Endothelial cell of umbilical vein (primary cell): Measurements from ENCODE around the gene ARSB. TPM values are rescaled to one million over a fixed set of nuclear protein-coding genes. Genes with fewer than 3 reads are reported as not detected.

ENCODE experiments used
- BruUV-seq: library from RNA; stranded (reverse); fragments of 400-500 nt; replicated peaks from 2 replicates; lab custom pipeline; 2021; lab: Mats Ljungman, UMichigan
- CTCF ChIA-PET: fragments of 300-600, 350-600 bp; sonication (Branson Sonifier 250); formaldehyde crosslinking; loops from one replicate; lab custom pipeline; 2021; ENCODE audit warnings: antibody characterized with exemption, inconsistent platforms; lab: Charles Lee
- POLR2A ChIA-PET: fragments of 300-600, 350-600 bp; sonication (Branson Sonifier 250); formaldehyde crosslinking; loops from one replicate; lab custom pipeline; 2021; ENCODE audit warnings: antibody characterized with exemption, inconsistent platforms; lab: Charles Lee
- DNase-seq: peaks from one replicate; pipeline ENCODE4 v3.0.0-alpha.2; 2011; ENCODE audit warnings: low read depth, low spot score
- FAIRE-seq: peaks from 2 replicates; lab custom pipeline; 2011; peaks lifted over from hg19 to GRCh38; lab: Jason Lieb, UNC
- H2AFZ ChIP-seq: 2 replicates; pipeline ENCODE4 v1.6.0; 2012; ENCODE audit warnings: low read depth, low read length, control low read depth, inconsistent platforms
- H3K27ac ChIP-seq: 2 replicates; pipeline ENCODE4 v1.5.1; 2011; ENCODE audit warnings: low read depth, mild to moderate bottlenecking, control low read depth, low read length, moderate library complexity; ENCODE audit not compliant: insufficient read depth
- H3K27me3 ChIP-seq, 2 experiments: 2 replicates each; pipeline versions ENCODE4 v1.6.0 to v1.6.1; 2011; ENCODE audit warnings: low read length in 2 of 2, mixed read lengths in 1 of 2; ENCODE audit not compliant: control insufficient read depth in 2 of 2, insufficient read depth in 2 of 2
- H3K36me3 ChIP-seq, 2 experiments: 2 replicates in 1 of 2; 3 replicates in 1 of 2; pipeline ENCODE4 v1.5.1; 2011; ENCODE audit warnings: low read length in 2 of 2, mild to moderate bottlenecking in 1 of 2, moderate library complexity in 1 of 2; ENCODE audit not compliant: control insufficient read depth in 2 of 2, insufficient read depth in 2 of 2; ENCODE audit errors: extremely low read depth in 1 of 2
- H3K4me1 ChIP-seq: 3 replicates; pipeline ENCODE4 v1.5.1; 2011; ENCODE audit warnings: mild to moderate bottlenecking, low read length; ENCODE audit not compliant: control insufficient read depth, insufficient read depth; ENCODE audit errors: extremely low read depth
- H3K4me2 ChIP-seq: 2 replicates; pipeline ENCODE4 v1.6.1; 2011; ENCODE audit warnings: low read length, control low read depth, mixed read lengths; ENCODE audit not compliant: insufficient read depth
- H3K4me3 ChIP-seq, 3 experiments: fragments of 200-600 bp in 1 of 3; sonication (generic), shearing (Covaris generic) in 1 of 3; replicated peaks in 1 of 3; 2 replicates each; pipeline ENCODE4 v1.5.1; 2011 to 2016; ENCODE audit warnings: control low read depth in 3 of 3, low read length in 3 of 3, mild to moderate bottlenecking in 2 of 3, inconsistent platforms in 1 of 3, low read depth in 1 of 3, moderate library complexity in 1 of 3; ENCODE audit not compliant: insufficient read depth in 1 of 3
- H3K79me2 ChIP-seq: 2 replicates; pipeline ENCODE4 v1.6.0; 2012; ENCODE audit warnings: low read length, inconsistent platforms; ENCODE audit not compliant: control insufficient read depth, insufficient read depth
- H3K9ac ChIP-seq: replicated peaks from 2 replicates; pipeline ENCODE3; 2011; ENCODE audit warnings: low read length, control low read depth; ENCODE audit not compliant: insufficient read depth; ENCODE audit errors: extremely low read depth
- H3K9me1 ChIP-seq: replicated peaks from 3 replicates; pipeline ENCODE4 v1.6.0; 2011; ENCODE audit warnings: mild to moderate bottlenecking, low read length; ENCODE audit not compliant: control insufficient read depth, insufficient read depth; ENCODE audit errors: extremely low read depth
- H3K9me3 ChIP-seq: replicated peaks from 2 replicates; pipeline ENCODE4 v1.5.1; 2012; ENCODE audit warnings: low read length, inconsistent platforms; ENCODE audit not compliant: control insufficient read depth, insufficient read depth
- H4K20me1 ChIP-seq: replicated peaks from 2 replicates; pipeline ENCODE3; 2011; ENCODE audit warnings: mild to moderate bottlenecking, low read length; ENCODE audit not compliant: control insufficient read depth, insufficient read depth; ENCODE audit errors: extremely low read depth
- CTCF ChIP-seq, 2 donors: IDR thresholded peaks; 1 replicate in 1 of 2; 2 replicates in 1 of 2; pipeline ENCODE4 v1.5.1; 2011; ENCODE audit warnings: low read length in 2 of 2, mild to moderate bottlenecking in 2 of 2, moderate library complexity in 2 of 2, control low read depth in 1 of 2, inconsistent platforms in 1 of 2, low read depth in 1 of 2; ENCODE audit not compliant: insufficient read depth in 1 of 2; ENCODE audit errors: extremely low read depth in 1 of 2
- FOS ChIP-seq: IDR thresholded peaks from 2 replicates; pipeline ENCODE4 v1.6.1; 2011; ENCODE audit warnings: mild to moderate bottlenecking, low read length, moderate library complexity, borderline replicate concordance; ENCODE audit not compliant: insufficient read depth
- GATA2 ChIP-seq: IDR thresholded peaks from 2 replicates; pipeline ENCODE4 v1.7.0; 2011; ENCODE audit warnings: low read depth, mild to moderate bottlenecking, moderate library complexity, mixed read lengths, low read length; ENCODE audit not compliant: insufficient read length, insufficient read depth
- JUN ChIP-seq: IDR thresholded peaks from 2 replicates; pipeline ENCODE4 v1.6.1; 2011; ENCODE audit warnings: borderline replicate concordance, low read depth; ENCODE audit not compliant: insufficient read length, insufficient read depth
- MYC ChIP-seq: IDR thresholded peaks from one replicate; pipeline ENCODE4 v1.6.1; 2011; ENCODE audit warnings: mild to moderate bottlenecking, low read depth, low read length
- POLR2AphosphoS5 ChIP-seq: IDR thresholded peaks from 2 replicates; pipeline ENCODE4 v1.6.1; 2012; ENCODE audit warnings: low read depth, mild to moderate bottlenecking, control low read depth, low read length, moderate library complexity; ENCODE audit not compliant: insufficient read depth
- dilution Hi-C: fragments of 300-500 bp; cut with MboI; formaldehyde crosslinking; loops from one replicate; pipeline ENCODE4 v1.15.0; 2019; ENCODE audit warnings: low sequenced_read_pairs; ENCODE audit not compliant: extremely low pct_ligation_motif_present
- intact Hi-C: fragments of 100-400 bp; cut with micrococcal nuclease; formaldehyde crosslinking; loops from one replicate; pipeline ENCODE4 v1.10.0; 2022
- polyA plus RNA-seq, 4 experiments: library from polyadenylated mRNA; depleted of rRNA in 3 of 4; stranded (reverse) in 3 of 4; unstranded in 1 of 4; fragments of >200 nt; gene quantifications; 2 replicates each; pipeline versions ENCODE4 v1.2.1 to v1.2.3, GENCODE V29; 2011 to 2012; ENCODE audit warnings: missing spikeins in 1 of 4
- total RNA-seq: library from RNA; stranded (reverse); gene quantifications from 2 replicates; pipeline ENCODE4 v1.2.3, GENCODE V29; 2021

Gene ARSB
- total and polyA plus RNA-seq, 2 donors (not counting 3 experiments of a cell fraction or from before 2014, with no cell fraction given): 17.2 to 25.8 TPM

DNA sequence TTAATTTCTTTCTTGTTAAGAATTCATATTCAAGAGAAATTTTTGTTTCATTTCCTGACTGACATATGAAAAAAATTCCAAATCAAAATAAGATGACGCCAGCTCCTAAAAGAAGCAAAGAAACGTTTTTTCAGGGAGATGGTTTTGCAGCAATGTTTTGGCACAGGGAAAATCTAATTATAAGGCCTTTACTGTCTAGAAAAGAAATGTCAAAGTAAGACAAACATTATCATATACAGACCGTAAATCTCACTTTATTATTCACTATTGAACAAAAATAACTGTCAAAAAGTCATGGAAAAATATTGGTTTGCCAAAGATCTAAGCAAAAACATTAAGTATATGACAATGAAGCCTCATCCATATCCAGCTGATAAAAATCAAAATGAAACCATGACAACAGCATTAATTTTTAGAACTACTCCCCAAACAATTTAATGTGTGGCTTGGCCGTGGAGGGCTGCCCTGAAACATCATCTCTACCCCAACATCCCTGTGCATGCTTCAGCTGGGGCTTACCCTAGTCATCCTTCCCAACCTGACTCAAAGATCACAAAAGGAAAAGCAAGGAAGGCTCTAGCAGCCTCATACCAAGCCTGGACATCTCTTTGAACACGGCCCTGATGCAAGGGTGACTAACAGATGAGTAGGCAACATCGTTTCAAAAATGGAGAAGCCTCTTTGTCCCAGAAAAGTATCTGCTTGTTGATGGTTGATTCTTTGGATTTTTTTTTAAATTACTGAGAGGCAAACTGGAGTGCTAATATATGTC, 95.6 kb downstream of the ARSB start:
- POLR2A ChIA-PET: no interaction called here
- no peak for FAIRE-seq

More for the DNA sequence above, 95.6 kb downstream of the ARSB start:
- no peaks in the 10 kb centered on the region for H4K20me1 ChIP-seq
- intact Hi-C loops: loop anchor here (5.0 kb wide), 3 partner anchors 47 to 422 kb away; partner anchors contain the start of gene LHFPL2
- H3K9me3 ChIP-seq: no peaks in the 10 kb centered on the region
- no peak overlapping the region for H3K27ac ChIP-seq
- no peak overlapping the region for H3K4me2 ChIP-seq
- DNase-seq: no peak
- no peak overlapping the region for H2AFZ ChIP-seq
- BruUV-seq: no TSS peak
- no peak for TF ChIP-seq GATA2
- TF ChIP-seq MYC: no peak
- no peak for TF ChIP-seq FOS
- TF ChIP-seq JUN: no peak
- TF ChIP-seq POLR2AphosphoS5: no peak
- TF ChIP-seq CTCF (IDR thresholded peaks at IDR 0.05; ENCODE audit: extremely low read depth in 1 of 2, insufficient read depth in 1 of 2, low read depth in 1 of 2, low read length in 2 of 2): no peak
- CTCF ChIA-PET: interaction anchor here (1.2 to 5.3 kb wide), 4 partner anchors 10 to 422 kb away, joined by 4 to 38 read pairs (median 11); no protein-coding TSS in a partner anchor
- H3K4me3 ChIP-seq: no peak overlapping the region
- no peaks in the 10 kb centered on the region for H3K36me3 ChIP-seq
- H3K27me3 ChIP-seq: no peaks in the 10 kb centered on the region
- no peaks in the 10 kb centered on the region for H3K9me1 ChIP-seq
- H3K4me1 ChIP-seq: no peaks in the 10 kb centered on the region
- dilution Hi-C loops: no loop called here
- no peaks in the 10 kb centered on the region for H3K79me2 ChIP-seq
- H3K9ac ChIP-seq: no peak overlapping the region
